Colon (tissue), 2 donors: ENCODE results near the gene DMKN.

Experiments used
- FAIRE-seq: peaks from 2 replicates; lab custom pipeline; 2012; peaks lifted over from hg19 to GRCh38; lab: Jason Lieb, UNC
- donor health status: control.
- donor health status: control.

Gene DMKN, protein sequence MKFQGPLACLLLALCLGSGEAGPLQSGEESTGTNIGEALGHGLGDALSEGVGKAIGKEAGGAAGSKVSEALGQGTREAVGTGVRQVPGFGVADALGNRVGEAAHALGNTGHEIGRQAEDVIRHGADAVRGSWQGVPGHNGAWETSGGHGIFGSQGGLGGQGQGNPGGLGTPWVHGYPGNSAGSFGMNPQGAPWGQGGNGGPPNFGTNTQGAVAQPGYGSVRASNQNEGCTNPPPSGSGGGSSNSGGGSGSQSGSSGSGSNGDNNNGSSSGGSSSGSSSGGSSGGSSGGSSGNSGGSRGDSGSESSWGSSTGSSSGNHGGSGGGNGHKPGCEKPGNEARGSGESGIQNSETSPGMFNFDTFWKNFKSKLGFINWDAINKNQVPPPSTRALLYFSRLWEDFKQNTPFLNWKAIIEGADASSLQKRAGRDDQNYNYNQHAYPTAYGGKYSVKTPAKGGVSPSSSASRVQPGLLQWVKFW

DNA sequence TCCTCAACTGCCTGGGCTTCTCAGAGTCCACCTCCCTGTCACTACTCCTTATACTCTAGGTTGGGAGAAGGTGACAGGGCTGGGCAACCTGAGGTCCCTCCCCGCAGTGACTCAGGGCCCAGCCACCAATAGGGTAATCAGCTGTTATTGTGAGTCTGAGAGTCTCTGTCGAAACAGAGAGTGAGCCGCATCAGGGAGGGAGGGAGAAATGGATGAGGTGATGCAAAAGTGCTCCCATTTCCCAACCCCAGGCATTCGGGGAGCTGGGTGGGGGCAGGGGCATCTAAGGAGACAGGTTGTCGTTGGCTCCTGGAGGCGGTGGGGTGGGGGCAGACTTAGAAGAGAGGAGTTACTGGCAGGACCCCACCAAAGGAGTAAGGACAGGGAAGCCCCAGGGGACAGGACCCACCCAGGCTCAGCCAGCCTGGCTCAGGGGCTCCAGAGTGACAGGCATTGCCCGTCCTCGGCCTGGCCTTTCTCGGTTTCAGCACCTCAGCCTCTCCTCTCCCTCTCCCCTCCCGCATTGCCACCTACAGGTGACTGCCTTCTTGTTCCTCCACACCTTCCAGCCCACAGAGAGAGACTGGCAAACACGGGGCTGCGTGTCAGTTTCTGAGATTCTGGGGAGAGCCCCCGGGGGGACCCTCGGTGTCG lies at the start of gene DMKN:
Gene DMKN, minus strand, starts transcription at position 22 of the 654 bp plus-strand sequence. CDS start 174 bp downstream, outside the sequence.
- FAIRE-seq, result no peak

DNA sequence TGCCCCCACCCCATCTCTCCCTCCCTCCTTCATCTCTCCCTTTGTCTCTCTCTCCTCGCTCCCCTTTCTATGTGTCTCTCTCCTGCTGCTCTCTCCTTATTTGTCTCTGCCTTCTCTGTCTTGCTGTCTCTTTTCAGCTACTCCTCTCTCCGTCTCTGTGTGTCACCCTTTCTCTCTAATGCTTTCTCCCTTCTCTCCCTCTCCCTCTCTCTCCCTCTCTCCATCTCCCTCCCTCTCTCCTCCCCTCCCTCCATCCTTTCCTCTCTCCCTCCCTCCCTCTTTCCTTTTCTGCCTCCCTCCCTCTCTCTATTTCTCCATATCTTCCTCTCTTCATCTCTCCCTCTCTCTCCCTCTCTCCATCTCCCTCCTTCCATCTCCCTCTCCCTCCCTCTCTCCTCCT lies 49.3 kb upstream of the DMKN start:
- FAIRE-seq, result no peak

DNA sequence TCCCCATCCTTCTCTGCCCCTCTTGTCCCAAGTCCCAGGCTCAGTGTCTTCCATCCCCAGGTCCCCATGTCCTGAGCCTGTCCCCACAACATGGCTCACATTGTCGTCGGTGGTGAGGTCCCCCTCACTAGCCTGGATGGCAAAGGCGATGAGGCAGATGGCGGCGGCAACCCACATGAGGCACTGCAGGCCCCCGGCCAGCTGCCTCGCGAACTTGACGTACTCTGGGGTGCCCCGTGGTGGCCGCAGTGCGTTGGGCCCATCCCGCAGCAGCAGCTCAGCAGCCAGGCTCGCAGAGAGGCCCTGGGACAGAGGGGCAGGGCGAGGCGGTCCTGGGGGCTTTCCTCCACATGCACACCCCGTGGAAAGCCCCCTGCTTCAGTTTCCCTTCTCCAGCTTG lies 48.9 kb upstream of the DMKN start:
- FAIRE-seq, result no peak

DNA sequence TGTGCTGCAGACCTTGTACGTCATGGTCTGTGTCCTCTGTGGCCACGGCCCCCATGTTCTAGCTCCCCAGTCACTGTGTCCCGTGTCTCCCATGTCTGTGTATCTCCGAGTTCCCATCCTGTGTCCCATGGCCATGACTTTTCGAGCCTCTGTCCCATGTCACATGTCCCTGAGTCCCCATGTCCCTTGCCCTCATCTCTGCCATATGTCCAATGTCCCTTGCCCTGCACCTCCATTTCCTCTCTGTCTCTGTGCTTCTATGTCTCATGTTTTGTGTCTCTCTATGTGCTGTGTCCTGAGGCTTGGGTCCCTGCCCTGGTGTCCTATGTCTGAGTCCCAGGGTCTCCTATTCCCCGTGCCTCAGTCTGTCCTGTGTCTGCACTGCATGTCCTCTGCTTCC lies 48.0 kb upstream of the DMKN start:
- FAIRE-seq, result no peak

DNA sequence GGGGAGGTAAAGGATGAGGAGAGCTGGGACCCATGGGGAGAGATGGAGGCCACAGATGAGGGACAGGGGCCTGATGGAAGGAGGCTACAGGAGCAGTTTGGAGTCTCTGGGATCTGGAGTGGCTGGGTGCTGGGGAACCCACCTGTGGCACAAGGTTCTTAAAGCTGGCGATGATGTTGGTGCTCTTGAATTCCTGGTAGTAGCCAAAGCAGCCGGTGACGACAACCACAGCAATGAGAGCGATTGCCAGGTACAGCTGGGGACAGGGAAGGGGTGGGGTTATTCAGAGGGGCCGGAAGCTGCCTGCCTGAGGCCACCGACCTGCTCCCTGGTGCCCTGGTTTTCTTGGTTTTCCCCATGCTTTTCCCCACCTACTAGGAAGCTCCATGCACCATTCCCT lies 47.2 kb upstream of the DMKN start:
- no peak for FAIRE-seq

DNA sequence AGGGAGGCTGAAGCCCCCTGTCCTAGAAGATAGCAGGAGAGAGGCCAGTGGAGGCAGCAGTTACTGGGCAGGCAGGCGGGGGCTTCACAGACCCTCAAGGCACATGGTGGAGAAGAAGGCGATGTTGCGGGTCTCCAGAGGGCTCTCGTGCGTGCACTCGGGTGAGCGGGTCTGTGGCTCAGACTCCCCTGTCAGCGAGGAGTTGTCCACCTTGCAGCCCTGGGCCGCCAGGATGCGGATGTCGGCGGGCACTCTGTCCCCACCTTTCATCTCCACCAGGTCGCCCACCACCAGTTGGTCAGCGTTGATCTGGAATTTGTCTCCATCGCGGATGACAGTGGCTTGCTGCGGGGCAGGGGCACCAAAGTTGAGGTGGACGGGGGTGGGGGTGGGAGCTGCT lies 46.8 kb upstream of the DMKN start:
- no peak for FAIRE-seq

DNA sequence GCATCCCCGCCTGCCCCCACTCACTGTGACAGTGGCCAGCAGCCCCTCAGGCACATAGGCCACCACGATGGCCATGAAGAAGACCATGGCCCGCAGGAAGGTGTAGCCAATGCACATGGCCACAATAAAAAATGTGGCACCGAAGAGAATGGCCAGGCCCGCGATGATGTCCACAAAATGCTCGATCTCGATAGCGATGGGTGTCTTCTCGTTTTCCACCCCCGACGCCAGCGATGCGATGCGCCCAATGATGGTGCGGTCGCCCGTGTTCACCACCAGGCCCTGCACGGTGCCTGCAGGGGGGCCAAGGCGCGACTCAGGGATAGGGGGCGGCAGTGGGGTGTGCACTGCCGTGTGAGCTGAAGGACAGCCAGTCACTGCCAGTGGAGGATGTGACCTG lies 46.3 kb upstream of the DMKN start:
- FAIRE-seq, result no peak

DNA sequence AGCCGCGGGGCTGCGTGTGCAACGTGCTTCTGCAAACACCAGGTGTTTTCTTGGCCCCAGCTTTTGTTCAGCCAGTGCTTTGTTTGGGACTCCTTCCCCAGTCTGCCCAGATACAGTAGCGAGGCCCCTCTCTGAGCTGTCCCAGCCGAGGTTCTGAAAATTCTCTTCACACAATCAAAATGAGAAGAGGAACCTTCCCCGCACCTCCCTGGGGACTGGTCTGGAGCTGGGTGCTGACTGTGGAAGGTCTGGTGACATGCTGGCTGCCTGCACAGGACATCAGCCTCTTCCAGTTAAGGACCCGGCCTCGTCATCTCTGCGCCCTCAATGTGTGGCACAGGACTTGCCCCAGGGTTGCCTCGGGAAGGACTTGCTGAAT lies 45.8 kb upstream of the DMKN start:
- FAIRE-seq, result no peak

DNA sequence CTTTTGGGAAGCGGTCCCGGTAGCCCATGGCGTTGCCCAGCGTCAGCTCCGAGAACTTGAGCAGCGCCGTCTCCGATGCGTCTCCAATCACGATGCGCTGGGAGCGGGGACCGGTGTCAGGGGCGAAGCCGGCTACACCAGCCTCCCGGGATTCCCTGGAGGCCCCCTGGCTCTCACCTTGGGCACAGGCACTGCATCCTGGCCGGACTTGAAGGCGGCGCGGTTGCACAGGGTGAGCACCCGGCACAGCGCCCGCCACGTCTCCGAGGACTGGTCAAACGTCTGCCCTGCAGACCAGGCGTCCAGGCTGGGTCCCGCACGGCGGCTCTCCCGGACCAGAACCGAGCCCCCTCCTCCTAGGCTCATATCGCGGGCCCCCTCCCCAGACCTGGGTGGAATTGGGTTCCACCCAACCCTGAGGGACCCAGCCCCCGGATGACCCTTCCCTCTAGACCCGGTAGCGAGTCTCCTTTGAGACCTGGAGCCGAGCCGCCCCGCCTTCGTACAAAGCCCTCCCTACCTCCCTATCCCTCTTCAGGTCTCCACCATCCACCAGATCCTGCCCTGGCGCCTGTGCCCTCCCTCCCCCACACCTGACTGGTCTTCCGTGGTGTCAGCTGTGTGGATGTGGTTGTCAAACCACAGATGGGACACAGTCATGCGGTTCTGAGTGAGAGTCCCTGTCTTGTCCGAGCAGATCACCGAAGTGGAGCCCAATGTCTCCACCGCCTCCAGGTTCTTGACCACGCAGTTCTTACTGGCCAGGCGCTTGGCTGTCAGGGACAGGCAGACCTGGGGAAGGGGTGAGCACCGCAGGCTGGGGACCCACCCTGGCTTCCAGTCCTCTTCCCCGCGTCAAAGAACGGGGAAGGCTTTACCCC lies 45.2 kb upstream of the DMKN start:
- FAIRE-seq, result no peak

DNA sequence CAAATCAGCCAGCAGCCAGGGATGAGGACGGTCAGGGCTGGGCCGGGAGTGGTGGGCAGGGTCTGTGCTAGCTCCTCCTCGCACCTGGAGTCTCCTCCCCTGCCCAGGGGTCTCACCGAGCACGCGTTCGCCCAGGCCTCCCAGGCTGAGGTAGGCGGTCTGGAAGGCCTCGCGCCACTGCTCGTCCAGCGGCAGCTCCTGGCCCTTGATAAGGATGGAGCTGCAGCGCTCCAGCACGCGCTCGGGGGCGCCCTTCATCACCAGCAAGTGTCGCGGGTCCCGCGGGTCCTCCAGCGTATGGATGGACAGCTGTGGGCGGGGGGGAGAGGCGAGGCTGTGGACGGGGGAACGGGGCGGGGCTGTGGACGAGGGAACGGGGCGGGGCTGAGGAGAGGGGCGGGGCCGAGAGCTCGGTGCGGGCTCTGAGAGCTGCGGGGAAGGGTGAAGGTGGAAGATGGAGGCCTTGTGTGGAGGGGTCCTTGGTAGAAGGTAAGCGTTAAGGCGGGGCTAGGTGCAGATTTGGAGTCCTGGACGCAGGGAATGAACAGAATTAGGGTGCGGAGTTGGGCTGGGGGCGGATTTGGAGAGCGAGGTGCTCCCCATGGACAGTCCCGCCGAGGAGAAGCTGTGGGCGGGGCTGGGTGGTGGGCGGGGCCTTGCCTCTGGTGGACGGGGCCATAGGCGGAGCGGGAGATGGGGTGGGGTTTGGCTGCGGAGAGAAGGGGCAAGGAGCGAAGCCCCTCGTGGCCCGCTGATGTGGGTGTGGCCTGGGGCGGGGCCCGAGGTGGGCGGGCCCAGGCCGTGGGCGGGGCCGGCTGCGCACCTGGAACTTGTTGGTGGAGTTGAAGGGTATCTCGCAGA lies 44.3 kb upstream of the DMKN start:
- no peak for FAIRE-seq

DNA sequence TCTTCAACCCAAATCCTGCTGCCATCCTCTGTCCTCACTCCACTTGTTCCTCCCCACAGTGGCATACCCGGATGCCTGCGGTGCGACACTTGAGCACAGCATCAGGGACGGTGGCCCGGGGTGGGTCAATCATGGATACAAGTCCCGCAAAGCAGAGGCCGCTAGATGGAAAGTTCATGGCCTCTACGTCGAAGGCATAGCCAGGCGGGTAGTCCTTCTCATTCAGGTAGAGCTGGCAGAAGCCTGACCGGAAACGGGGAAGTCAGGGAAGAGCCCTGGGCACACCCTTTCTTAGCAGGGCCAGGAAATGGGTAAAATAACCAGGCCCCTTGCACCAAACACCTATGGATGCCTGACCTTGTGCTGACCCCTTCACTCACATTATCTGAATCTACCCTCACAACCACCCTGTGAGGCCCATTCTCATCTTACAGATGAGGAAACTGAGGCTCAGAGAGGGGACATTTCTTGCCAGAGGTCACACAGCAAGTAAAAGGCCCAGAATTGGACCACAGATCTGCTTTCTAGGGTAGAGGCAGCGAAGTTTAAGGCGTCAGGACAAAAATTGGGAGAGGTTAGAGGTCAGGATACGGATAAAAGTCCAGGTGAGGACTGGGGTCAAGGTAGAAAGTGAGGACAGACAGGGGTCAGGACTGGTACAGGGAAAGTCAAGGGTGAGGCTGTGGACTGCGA lies 43.5 kb upstream of the DMKN start:
- no peak for FAIRE-seq

DNA sequence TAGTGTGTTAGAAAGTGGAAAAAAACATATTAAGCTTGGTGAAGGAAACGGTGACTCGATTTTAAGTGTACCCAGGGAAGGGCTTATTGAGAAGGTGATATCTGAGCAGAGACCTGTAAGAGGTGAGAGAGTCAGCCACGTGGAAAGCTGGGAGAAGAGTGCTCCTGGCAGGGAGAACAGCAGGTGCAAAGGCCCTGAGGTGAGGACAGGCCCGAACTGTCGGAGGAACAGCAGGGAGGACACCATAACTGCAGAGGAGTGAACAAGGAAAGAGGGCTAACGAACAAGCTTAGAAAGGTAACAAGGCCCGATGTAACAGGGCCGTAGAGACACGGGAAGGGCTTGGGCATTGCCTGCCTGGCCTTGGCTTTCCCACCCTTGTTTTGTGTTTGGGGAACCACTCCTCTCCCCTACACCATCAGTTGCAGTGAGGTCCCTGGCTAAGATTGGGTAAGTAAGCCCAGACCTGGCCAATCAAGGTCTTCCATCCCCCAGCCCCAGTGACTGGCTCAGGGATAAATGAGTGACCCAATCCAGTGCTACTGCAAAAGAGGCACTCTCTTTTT lies 42.7 kb upstream of the DMKN start:
- no peak for FAIRE-seq

DNA sequence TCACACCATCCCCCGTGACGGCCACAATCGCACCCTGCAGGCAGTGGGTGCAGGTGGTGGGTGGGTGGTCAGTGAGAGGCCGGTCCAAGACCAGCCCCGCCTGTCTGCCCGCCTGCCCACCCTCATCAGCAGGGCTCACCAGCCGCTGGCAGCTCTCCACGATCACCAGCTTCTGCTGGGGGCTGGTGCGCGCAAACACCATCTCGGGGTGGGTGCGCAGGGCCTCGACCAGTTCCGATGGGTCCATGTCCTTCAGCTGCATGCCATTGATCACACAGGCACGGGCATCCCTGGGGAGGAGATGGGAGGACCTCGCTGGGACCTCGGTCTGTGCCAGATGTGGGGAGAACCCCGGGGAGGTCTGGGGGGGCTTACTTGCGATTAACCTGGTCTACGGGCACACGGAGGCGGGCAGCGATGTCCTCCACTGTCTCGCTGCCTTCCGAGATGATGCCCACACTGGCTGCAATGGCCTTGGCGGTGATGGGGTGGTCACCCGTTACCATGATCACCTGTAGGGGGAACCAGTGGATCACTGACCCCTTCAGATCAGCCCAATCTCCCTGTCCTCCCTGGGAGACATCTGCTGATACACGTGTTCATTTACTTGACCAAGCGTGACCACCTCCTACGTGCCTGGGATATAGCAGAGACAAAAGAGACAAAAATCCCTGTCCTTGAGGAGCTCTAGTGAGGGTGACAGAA lies 42.0 kb upstream of the DMKN start:
- FAIRE-seq, result no peak

DNA sequence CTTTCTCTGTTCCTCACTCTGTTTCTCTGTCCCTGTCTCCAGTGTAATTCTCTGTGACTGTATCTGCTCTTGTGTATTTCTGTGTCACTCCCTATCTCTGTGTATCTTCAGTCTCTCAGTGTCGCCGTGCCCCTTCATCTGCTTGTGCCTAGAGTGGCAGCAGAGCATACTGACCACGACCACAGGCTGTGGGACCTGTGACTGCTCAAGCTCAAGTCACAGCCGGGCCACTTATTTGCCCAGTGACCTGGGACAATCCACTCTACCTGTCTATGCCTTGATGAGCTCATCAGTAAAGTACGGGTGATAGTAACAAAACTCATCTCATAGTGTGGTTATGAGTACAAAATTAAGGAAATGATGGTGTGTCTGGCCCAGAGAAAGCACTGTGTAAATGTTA lies 40.6 kb upstream of the DMKN start:
- FAIRE-seq, result no peak

DNA sequence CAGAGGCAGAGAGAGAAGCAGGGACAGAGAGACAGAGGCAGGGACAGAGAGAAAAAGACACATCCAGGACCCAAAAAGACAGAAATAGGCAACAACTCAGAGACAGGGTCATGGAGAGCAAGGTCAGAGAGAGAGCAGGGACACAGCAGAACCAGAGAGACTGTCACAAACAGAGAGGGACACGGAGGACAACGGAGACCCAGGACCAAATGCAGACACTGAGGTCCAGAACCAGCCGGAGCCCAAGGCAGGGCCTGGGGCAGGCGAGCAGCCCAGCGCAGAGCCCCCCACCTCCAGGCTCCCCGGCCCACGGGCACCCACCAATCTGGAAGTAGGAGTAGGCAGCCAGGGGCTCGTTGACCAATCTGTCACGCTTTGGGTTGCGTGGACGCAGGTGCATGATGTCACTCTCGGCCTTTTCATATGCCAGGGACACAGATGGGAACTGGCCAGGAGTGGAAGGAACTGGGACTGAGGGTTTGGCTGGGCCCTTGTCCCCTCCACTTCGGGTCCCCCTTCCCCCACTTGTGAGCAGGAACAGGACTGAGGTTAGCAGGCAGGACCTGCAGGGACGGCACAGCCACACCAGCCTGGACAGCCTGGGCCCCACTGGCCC lies 40.0 kb upstream of the DMKN start:
- FAIRE-seq, result no peak

DNA sequence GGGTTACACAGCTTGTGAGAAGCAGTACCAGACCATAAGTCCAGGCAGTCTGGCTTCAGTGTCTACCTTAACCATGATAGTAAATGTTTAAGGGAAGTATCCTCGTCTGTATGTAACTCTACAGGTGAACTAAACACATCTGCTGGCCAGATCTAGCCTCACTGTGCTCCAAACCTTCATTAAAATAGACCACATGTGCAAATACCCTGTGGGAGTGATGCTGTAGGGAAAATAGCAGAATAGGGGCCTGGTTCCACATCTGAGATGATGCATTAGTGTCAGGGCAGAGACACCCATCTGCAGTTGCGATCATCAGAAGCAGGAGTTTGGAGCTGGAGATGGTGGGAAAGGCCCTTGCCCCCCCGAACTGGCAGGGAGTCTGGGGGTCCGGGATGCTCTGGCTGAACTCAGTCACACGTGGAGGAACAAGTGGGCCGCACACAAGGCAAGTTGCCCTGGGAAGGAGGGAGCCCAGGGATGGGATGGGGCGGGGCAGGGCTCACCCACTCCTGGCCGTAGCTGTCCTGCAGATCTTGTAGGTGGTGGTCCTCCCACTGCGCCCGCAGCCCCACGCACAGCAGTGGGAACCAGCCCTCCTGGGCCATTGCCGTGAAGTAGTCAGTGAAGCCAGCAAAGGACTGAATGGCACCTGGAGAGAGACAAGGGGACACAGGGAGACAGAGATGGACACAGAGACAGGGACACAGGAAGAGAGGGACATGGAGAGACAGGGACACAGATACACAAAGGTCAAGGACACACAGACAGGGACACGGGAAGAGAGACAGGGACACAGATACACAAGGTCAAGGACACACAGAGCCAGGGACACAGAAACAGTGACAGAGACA lies 39.3 kb upstream of the DMKN start:
- FAIRE-seq, result no peak

DNA sequence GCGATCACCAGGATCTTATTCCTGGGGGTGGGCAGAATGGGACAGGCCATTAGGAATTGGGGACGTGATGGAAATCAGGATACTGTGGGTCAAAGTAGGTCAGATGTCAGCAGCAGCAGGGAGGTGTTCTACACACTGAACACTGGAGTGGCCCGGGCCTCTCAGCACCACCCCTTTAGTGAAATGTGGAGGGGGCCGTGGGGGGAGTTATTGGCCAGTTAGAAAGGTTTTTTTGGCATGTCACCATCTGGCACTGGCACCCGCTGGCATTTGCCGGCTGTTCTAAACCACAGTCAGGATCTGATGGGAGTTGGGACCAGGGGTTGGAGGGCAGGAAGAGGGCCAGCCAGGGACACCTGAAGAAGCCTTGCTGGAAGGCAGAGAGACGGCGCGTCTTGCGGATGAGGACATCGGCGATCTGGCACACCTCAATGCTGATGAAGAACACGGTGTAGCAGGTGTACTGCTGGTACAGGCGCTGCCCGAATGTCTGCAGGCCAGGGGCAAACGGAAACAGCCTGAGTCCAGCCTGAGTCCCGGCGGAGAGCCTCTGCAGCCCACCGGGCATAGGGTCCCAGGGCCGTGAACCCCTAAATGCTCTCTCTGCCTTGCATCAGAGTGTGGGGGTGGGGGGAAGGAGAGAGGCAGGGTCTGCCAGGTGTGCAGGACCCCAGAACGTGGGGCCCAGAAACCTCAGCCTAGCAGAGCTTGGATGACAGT lies 37.8 kb upstream of the DMKN start:
- no peak for FAIRE-seq

DNA sequence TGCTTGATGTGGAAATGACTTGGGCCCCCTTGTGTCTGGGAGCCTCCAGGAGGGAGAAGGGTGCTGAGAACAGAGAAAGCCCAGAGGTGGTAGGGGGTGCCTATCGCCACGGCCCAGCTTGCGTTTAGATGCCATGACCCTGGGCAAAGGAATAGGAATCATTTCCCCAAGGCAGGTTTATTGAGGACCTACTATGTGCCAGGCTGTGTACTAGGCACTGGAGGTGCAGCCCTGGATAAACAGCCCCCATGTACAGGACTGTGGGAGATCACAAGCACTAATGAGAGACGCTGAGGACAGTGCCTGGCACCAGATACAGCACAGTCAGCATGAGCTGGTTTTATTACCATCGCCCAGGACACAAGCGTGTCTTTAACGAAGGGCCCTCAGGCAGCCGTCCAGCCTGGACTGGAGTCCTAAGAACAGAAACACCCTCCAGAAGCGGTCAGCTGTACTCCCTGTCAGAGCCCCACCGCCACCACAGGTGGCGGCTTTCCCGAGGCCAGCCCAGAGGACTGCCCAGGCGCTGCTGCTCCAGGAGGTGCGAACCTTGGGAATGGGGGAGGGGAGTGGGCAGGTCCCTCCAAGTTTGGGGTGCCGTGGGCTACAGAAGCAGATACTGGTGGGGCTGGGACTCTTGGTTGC lies 36.6 kb upstream of the DMKN start:
- FAIRE-seq, result no peak
